ENCODE results near the gene NOTUM. TPM values are rescaled to one million over a fixed set of nuclear protein-coding genes. Genes with fewer than 3 reads are reported as not detected.

Gene NOTUM
- total and polyA plus RNA-seq, 9 of the 15 experiments (the other 6 are each of a cell fraction or from before 2014, with no cell fraction given) = 0.03 to 14.0 (median 4.1) TPM

- TF ChIP-seq ZBTB40 (IDR thresholded peaks at IDR 0.05) = no peak
- no peak for TF ChIP-seq ZBTB40 (CRISPR knock-in tag; IDR thresholded peaks at IDR 0.05)
- TF ChIP-seq ZNF24 (IDR thresholded peaks at IDR 0.05) = no peak
- TF ChIP-seq HOMEZ (CRISPR knock-in tag; IDR thresholded peaks at IDR 0.05) = no peak
- TF ChIP-seq OTX1 (CRISPR knock-in tag; IDR thresholded peaks at IDR 0.05) = no peak
- no peak for TF ChIP-seq ZNF277 (CRISPR knock-in tag; IDR thresholded peaks at IDR 0.05; ENCODE audit: borderline replicate concordance)
- no peak for TF ChIP-seq ZNF740 (CRISPR knock-in tag; IDR thresholded peaks at IDR 0.05)
- TF ChIP-seq ZNF740 (tag; IDR thresholded peaks at IDR 0.05) = peak in 1 of 2 experiments; percentile 81; a peak in 2 of 4 replicates
- peak; percentile 42; the same call in 1 of the 2 replicates for TF ChIP-seq POLR2G (IDR thresholded peaks at IDR 0.05; ENCODE audit: low read depth, low read length)
- TF ChIP-seq KLF13 (tag; IDR thresholded peaks at IDR 0.05; ENCODE audit: borderline replicate concordance, low read depth) = no peak
- TF ChIP-seq HES1 (IDR thresholded peaks at IDR 0.05; ENCODE audit: low read depth) = no peak
- no peak for TF ChIP-seq CREBBP (IDR thresholded peaks at IDR 0.05; ENCODE audit: low read depth, low read length)
Measured at GRCh38 chr17:81961521-81962498, 823 bp upstream of the NOTUM start (continued).
